ENCODE data around the gene ASTN1.

Gene ASTN1

GRCh38 chr1:176926330-176927086 lies 238.0 kb downstream of the ASTN1 start:
- DNase-seq (ENCODE audit: low read depth) = no peak

DNA sequence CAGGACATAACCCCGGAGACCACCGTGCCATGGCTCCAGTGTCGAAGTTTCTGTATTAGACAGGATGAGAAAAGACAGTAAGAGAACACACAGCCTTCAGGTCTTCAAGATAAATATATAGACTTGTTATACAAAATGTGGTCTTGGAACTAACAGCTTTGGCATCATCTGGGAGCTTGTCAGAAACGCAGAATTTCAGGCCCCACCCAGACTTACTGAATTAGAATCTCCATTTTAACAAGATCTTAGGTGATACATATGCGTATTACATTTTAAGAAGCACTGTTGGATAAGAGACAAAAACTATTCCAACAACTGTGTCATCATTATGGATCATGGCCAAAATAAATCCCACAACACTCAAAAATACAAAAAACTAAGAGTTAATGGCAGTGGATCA lies 239.3 kb downstream of the ASTN1 start:
- DNase-seq (ENCODE audit: low read depth) = no peak

DNA sequence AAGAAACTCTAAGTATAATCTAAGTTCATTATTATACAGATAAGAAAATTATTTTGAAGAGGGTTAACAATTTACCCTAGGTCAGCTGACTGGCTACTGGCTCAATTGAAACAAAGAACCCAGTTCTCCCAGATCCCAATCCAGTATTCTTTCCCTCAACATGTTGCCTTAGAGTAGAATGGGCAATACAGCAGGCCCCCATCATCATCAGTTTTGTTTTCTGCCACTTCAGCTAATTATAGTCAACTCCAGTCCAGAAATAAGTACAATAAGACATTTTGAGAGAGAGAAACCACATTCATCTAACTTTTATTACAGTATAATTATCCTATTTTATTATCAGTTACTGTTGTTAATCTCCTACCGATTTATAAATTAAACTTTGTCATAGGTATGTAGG lies 241.2 kb downstream of the ASTN1 start:
- no peak for DNase-seq (ENCODE audit: low read depth)

DNA sequence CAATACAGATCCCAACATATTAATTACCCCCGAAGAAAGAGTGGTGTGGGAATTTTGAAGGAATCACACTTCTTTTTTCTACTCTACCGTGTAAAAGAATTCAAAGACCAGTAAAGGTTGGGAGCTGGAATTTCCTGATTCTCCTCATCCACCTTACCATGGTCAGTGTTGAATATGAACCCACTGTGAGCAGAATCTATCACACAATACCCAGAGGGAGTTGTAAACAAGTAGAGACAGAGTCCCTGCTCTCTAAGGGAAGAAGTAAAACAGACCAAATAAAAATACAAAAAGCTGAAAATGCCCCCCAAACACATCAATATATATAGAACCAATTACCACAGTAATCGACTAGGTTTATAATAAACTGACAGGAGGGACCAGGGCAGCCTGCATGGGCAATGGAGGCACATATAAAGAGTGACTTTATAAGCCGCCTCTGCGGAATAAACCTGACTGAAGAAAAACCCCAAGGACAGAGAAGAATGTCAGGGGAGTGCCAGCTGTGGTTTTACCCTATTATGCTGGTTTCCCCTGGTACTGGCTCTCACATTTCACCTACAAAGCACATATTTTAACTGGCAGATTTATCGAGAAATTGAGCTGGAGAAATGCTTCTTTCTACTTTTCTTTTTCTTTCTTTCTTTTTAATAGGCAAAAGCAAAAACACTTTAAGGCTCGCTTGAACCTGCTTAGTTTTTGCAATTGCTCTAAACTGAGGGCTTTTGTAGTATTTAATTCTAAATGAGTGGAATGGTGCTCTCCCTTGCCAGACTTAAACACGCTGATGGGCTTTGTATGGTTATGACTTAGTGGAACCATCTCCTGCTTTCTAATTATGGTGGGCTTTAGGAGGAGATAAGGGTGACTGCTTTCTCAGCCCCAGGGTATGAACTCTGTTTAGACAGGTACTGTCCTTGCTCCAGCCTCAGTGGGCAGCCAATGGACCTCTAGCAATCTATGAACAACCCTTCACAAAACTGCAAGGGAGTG lies 244.8 kb downstream of the ASTN1 start:
- no peak for DNase-seq (ENCODE audit: low read depth)

DNA sequence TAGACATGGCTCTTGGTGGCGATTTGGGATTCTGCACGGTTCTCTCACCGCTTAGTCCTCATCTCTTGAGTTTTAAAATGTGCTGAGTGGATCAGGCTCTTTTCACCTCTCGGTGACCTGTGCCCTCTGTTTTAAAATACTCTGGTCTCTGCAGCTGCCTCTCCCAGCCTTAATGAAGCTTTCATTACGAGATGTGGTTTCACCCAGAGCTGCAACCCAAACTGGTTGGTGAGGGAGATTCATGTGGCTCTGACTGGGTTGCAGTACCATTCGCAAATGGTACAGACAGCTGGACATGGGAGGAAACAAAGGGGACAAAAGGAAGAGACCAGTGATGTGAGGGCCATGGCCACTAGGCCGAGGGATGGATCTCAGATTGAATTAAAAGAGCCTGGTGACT lies 258.9 kb downstream of the ASTN1 start:
- DNase-seq (ENCODE audit: low read depth) = no peak

GRCh38 chr1:176904057-176904751 lies 260.3 kb downstream of the ASTN1 start:
- DNase-seq (ENCODE audit: low read depth) = no peak

DNA sequence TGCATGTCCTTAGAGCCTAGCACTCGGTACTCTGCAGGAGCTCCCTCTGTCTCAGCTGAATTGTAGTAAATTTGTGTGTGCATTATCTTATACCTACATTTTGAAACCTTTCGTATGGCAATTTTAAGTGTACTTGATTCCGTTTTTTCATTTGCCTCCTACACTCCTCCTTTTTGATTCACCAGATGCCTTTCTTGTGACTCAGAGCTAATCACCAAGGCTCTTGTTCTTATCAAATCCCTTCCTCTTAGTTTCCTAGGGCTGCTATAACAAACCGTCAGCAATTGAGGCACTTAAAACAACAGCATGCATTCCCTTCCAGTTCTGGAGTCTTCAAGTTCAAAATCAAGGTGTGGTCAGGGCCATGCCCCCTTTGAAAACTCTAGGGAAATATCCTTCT lies 261.0 kb downstream of the ASTN1 start:
- DNase-seq (ENCODE audit: low read depth) = peak; percentile 59

DNA sequence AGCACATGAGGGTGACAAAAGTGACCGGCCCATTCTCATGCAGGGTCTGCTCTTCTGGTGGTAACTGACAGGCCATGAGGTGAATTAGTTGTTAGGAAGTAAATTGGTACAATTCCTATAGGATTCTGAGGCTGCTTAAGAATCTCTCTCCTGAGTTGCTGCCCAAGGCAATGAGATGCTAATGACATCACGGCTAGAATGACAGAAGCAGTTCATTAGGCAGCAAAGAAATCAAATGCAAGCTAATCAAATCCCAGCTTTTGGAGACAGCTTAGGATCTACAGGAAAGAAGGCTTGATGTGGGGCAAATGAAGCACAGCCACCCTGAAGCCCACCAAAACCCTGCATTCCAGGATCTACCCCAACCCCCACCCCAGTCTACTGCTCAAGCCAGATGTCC lies 265.2 kb downstream of the ASTN1 start:
- DNase-seq (ENCODE audit: low read depth) = no peak

GRCh38 chr1:176897350-176898236 lies 266.9 kb downstream of the ASTN1 start:
- peak; percentile 26 for DNase-seq (ENCODE audit: low read depth)

- no peak for DNase-seq (ENCODE audit: low read depth)
Observed at GRCh38 chr1:176896216-176896615, 268.3 kb downstream of the ASTN1 start.

- DNase-seq (ENCODE audit: low read depth) = no peak
Observed at GRCh38 chr1:176894450-176894849, 270.1 kb downstream of the ASTN1 start.

- no peak for DNase-seq (ENCODE audit: low read depth)
Observed at GRCh38 chr1:176893625-176894352, 270.7 kb downstream of the ASTN1 start.

DNA sequence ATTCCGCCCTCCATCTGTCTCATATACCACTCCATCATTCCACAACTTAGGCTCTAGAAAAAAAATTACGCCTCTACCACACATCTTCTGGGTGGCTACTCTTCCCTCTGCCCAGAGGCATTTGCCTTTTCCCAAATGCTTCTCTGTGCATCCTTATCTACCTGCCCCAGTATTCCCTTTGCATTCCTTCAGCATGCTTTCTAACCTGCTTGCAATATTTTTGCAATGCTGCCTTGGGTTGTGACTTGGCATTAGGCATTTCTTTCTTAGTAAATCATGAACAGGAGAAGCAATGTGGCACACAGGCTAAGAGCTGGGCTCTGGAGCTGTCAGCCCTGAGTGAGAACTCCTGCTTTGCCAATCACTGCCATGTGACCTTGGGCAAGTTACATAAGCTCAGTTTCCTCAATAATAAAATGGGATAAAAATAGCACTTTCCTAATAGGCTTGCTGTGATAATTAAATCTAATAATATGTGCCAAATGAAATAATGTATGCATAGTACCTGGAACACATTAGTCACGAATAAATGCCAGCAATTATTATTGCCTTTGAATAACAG lies 276.0 kb downstream of the ASTN1 start:
- DNase-seq (ENCODE audit: low read depth) = no peak

DNA sequence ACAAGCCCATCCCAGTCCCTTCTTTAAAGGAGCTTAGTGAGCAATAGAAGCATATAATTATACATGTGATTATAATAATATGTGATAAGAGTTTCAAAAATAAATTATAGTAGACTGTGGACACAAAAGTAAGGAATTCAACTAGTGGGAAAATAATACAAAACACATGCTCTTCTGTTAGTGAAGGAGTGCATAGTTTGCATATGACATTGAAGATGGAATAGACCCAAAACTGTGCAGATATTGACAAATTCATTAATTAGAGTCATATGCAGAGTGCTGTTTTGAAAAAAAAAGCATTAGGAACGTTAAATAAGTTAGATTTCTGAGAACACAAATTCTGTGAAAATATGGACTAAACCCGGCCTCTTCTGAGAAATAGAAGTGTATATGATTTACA lies 278.8 kb downstream of the ASTN1 start:
- DNase-seq (ENCODE audit: low read depth) = no peak

DNA sequence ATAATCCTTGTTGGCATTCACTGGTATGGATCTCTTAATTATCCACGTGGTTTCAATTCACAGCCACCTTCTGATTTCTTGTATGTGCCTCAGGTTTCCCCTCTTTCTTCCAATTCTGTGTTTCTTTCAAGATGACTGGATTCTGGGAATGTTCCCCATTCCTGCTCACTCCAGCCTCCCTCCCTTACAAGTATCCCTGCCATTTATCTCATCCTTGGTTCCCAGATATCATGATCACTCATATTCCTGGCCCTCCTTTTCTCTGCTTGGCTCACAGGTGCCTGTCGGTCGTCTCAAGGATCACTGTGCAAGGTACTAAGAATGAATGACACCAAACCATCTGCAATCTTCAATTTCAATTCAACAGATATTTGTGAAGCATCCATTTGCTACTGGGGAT lies 279.2 kb downstream of the ASTN1 start:
- DNase-seq (ENCODE audit: low read depth) = no peak

- no peak for DNase-seq (ENCODE audit: low read depth)
Observed at GRCh38 chr1:176884911-176885310, 279.6 kb downstream of the ASTN1 start.

- no peak for DNase-seq (ENCODE audit: low read depth)
Observed at GRCh38 chr1:176884286-176884685, 280.2 kb downstream of the ASTN1 start.

- peak; percentile 22 for DNase-seq (ENCODE audit: low read depth)
Observed at GRCh38 chr1:176880955-176881595, 283.4 kb downstream of the ASTN1 start.

GRCh38 chr1:176879784-176880620 lies 284.5 kb downstream of the ASTN1 start:
- no peak for DNase-seq (ENCODE audit: low read depth)
